ENCODE data around the gene PRSS8.

GRCh38 chr16:31127182-31127581 is 8.3 kb downstream of the PRSS8 start:
- no peak for TF ChIP-seq CTCF (IDR thresholded peaks at IDR 0.05)
- TF ChIP-seq POLR2AphosphoS5 (IDR thresholded peaks at IDR 0.05; ENCODE audit: low read depth, low read length) = no peak
- TF ChIP-seq SIN3A (IDR thresholded peaks at IDR 0.05; ENCODE audit: borderline replicate concordance, insufficient read depth, low read depth, low read length) = no peak
- TF ChIP-seq TCF7L2 (IDR thresholded peaks at IDR 0.05; ENCODE audit: low read depth, low read length) = no peak

Data from Panc1 (cell line).